CD4-positive, alpha-beta T cell treated with Interleukin-6 at 100 ng/mL for 8 hours (primary cell): Measurements from ENCODE around the gene CDC27.
A peak's percentile ranks its signal among the peaks of the same experiment; 100 is the strongest.
"Not testable (repeated sequence)": the region's sequence is repeated elsewhere in the genome, so short reads cannot be mapped to it uniquely, and the experiment has no call there.

ENCODE experiments used
- DNase-seq: peaks from one replicate; pipeline ENCODE4 v3.0.0-alpha.2; 2020; ENCODE audit warnings: mixed read lengths, low spot score

Gene CDC27

DNA sequence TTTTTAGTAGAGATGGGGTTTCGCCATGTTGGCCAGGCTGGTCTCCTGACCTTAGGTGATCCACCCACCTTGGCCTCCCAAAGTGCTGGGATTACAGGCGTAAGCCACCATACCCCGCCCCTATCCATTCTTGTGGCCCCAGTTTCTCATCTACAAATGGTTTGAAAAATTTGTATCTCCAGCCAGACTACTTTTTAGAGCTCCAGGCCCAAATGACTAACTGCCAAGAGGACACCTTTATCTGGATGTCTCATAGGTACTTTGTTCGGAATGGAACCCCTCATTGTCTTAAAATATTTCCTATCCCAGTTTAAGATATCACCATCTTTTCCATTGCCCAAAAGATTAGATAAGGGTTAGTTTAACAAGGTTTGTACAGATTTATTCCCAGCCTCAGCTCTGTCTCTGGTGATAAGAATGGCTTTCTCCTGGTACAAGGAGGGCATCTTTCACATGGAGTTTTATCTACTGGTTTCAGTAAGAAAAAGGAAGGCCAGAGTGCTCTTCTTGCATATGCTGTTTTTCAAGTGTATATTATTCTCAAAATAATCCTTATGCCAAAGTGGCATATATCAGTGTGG lies 4.9 kb upstream of the CDC27 start:
- DNase-seq = no peak

DNA sequence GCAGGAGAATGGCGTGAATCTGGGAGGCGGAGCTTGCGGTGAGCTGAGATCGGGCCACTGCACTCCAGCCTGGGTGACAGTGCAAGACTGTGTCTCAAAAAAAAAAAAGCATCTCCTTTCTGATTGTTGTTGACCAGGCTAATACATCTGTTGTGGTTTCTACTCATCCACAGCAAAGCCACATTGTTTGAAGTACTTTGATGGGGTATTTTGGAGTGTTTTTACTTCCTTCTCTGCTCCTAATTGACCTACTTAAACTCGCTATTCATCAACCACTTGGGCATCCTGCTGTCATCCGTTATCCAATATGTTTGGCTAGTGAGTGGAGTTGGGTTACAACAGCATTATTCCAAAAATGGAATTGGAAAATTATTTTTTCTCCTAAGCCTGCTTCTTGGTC lies 3.5 kb upstream of the CDC27 start:
- peak; percentile 26 for DNase-seq

DNA sequence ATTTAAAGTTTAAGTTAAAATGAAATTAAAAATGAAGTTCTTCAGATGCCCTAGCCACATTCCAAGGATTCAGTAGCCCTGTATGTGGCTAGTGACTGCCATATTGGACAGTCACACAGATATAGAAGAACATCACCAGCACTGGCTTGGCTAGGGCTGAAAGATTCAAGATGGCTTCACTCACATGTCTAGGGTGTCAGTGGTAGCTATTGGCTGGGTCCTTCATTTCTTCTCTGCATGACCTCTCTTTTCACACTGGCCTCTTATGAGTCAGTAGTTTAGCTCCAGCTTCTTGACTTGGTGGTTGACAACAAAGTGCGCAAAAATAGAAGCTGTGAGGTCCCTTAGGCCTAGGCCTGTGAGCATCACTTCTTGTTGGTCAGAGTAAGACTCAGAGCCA lies 1.7 kb upstream of the CDC27 start:
- no peak for DNase-seq

DNA sequence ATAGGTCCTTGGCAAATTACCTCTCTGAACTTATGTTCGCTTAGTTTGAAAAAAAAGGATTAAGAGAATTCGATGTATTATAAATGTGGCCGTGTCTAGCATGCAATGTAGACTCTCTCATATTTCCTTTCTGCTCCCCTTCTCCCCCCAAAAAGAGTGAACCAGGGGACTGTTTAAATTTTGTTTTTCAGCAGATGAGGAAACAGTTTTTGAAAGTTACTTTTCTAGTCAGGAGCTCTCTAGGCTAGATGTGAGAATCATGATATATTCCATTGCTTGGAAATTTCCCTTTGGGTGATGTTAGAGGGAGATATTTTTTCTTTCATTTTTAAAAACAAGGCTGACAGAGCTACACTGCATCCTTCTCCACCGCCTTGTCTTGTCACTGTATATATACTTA lies 1.1 kb upstream of the CDC27 start:
- no peak for DNase-seq

DNA sequence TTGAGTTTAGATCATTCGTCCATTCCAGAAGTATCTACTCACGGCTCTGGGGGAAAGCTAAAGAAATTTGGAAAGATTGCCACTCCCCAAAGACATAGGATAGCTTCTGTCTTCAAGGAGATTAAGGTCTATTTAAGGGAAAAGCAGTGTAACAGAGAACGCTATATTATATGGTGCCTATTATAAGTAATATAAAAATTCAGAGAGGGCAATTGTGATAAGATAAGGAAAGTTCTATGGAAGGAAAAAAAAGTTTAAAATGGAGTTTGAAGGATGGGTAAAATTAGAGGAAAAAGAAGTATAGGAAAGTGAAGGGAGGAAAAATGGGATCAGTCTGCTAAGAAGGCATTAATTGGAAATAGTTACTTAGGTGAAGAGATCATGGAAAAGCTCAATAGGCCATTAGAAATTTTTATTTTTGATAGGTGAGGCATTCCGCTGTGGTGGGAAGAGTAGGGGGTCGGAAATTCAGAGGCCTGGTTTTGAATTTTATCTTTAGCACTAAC lies 690 bp upstream of the CDC27 start:
- no peak for DNase-seq

GRCh38 chr17:47188271-47188875 lies 722 bp downstream of the CDC27 start:
- DNase-seq = no peak

GRCh38 chr17:47184681-47185080 lies 4.4 kb downstream of the CDC27 start:
- DNase-seq = no peak

DNA sequence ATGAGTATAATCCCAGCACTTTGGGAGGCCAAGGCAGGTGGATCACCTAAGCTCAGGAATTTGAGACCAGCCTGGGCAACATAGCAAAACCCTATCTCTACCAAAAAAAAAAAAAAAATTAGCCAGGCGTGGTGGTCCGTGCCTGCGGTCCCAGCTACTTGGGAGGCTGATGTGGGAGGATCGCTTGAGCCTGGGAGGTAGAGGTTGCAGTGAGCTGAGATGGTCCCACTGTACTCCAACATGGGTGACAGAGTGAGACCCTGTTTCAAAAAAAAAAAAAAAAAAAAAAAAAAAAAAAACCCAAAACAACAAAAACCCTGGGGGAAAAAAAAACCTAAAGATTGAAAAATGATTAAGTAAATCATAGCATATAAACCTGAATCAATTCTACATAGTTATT lies 8.1 kb downstream of the CDC27 start:
- not testable (repeated sequence) for DNase-seq

DNA sequence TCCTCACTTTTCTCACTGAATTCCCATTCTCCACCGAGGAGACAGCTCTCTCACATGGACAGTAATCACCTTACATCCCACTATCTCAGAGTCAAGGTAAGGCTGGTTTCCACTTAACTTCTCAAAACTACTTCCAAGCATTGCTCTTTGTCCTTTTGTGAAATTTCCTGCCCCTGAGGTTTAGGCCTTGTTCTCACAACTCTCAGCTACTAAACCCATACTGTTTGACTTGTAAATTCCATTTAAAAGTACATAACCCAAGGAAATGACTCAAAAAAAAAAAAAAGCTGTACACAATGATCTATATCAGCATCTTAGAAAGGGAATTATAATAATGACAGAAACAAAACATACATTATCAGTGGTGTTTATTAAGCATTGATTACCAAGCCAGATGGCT lies 8.8 kb downstream of the CDC27 start:
- no peak for DNase-seq

DNA sequence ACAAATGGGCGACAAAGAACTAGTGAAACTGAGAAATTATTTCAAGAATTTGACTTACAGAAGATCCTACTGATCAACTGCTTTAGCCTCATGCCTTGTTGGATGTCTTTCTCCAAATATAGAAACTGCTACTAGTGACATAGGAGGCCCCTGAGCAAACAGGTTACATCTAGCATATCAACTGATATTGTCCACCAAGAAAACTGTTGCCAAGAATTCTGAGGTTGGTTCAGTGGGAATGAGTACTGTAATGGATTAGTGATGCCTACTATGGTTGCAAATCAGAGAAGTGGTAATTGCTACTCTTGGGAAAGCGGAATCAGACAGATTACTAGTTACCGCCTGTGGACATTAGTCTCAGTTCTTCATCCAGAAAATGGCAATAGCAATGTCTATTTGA lies 10.0 kb downstream of the CDC27 start:
- DNase-seq = no peak

GRCh38 chr17:47177261-47177660 lies 11.8 kb downstream of the CDC27 start:
- no peak for DNase-seq

GRCh38 chr17:47176389-47176826 lies 12.7 kb downstream of the CDC27 start:
- no peak for DNase-seq

DNA sequence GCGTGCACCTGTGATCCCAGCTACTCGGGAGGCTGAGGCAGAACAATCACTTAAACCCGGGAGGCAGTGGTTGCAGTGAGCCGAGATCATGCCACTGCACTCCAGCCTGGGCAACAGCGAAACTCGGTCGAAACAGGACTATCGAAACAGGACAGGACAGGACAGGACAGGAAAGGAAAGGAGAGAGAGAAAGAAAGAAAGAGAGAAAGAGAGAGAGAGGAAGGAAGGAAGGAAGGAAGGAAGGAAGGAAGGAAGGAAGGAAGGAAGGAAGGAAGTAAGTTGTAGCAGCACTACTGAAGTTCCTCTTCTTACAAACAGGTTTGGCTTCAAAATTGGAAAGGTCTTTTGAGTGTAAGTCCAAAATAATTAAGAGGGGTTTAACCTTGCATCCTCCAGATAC lies 14.3 kb downstream of the CDC27 start:
- DNase-seq = not testable (repeated sequence)

DNA sequence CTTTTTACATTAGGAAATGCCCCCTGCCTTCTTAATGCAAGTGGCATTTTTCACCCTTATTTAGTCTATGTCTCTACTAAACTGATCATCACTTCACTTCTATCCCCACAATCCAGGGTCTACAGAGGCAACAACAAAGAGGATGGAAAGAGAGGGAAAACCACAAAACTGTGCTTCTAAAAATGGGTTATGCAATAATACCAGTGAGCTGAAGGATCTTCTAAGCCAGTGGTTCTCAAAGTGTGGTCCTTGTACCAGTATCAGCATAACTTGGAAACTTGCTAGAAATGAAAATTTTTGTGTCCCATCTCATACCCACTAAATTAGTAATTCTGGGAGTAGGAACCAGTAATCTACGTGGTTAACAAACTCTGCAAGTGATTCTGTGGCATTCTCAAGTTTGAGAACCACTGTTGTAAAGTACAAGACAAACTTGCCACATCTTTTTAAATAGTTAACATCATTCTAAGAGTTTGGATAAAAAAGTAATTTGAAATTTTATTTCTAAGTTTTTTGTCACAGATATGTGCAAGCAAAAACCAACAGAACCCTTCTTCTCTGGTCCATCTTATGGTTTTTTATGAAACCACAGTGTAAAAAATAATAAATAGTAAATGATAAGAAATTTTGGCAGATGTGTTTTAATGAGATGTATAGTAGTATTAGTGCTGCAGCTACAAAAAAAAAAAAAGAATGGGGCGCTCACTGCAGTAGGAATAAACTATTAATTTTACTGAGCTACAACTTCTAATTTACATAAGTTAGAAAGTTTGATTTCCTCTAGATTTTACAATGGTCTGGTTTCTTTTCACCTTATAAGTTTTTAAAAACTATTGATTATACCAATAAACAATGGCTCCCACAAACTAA lies 16.2 kb downstream of the CDC27 start:
- no peak for DNase-seq

DNA sequence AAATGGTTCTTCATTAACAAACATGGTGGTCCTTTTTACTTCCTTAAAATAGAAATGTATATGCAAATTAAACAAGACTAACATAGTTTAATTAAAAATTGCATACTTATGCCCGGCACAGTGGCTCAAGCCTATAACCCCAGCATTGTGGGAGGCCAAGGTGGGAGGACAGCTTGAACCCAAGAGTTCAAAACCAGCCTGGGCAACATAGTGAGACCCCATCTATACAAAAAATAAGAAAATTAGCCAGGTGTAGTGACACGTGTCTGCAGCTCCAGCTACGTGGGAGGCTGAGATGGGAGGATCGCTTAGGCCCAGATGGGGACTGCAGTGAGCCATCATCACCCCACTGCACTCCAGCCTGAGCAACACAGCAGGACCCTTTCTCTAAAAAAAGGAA lies 18.4 kb downstream of the CDC27 start:
- DNase-seq = no peak

GRCh38 chr17:47168896-47169295 lies 20.2 kb downstream of the CDC27 start:
- not testable (repeated sequence) for DNase-seq

DNA sequence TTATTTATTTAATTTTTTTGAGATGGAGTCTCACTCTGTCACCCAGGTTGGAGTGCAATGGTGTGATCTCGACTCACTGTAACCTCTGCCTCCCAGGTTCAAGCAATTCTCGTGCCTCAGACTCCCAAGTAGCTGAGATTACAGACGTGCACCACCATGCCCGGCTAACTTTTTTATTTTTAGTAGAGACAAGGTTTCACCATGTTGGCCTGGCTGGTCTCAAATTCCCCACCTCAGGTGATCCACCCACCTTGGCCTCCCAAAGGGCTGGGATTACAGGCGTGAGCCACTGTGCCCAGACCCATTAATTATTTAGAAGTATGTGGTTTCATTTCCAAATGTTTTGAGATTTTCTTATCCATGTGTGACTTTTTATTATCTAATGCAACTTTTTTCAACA lies 22.2 kb downstream of the CDC27 start:
- not testable (repeated sequence) for DNase-seq

DNA sequence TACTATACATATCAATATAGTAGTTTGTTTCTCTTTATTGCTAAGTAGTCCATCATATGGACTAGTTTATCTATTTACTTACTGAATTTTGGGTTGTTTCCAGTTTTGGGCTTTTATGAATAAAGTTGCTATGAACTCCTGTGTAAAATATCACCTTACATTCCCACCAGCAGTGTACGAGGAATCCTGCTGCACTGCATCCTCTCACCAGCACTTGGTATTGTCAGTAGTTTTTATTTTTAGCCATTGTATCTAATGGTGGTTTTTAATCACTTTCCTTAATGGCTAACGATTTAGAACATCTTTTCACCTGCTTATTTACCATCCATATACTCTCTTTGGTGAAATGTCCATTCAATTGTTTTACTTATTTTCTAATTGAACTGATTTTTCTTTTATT lies 24.0 kb downstream of the CDC27 start:
- no peak for DNase-seq

GRCh38 chr17:47164263-47164662 lies 24.8 kb downstream of the CDC27 start:
- DNase-seq = no peak

GRCh38 chr17:47162013-47162622 lies 27.0 kb downstream of the CDC27 start:
- DNase-seq = no peak

DNA sequence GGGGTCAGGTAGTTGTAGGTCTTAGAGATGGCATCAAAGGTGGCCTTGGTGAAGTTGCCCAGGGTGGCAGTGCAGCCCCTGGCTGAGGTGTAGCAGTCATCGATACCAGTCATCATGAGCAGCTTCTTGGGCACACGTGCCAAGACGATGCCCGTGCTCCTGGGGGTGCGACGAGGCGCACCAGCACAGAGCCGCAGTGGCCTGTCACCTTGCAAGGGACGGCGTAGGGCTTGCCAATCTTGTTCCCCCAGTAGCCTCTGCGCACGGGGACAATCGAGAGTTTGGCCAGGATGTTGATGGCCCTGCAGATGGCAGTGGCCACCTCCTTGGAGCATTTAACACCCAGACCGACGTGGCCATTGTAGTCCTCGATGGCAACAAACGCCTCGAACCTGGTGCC lies 29.8 kb downstream of the CDC27 start:
- DNase-seq = no peak

DNA sequence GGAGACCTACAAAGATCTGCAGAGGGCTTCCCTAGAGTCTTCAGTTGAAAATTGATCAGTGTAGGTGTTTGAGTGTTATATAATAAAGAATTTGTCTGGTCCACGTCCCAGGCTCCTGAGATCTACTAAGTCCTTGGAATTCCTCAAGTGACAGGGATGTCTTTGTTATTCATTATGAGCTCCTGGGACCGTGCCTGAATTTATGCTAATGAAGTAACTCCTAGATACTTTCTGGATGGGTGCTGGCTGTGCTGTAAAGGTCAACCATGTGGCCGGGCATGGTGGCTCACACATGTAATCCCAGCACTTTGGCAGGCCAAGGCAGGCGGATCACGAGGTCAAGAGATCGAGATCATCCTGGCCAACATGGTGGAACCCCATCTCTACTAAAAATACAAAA lies 43.7 kb downstream of the CDC27 start:
- no peak for DNase-seq

GRCh38 chr17:47135235-47135634 lies 53.9 kb downstream of the CDC27 start:
- no peak for DNase-seq
